Caki2 (cell line): ENCODE results near the gene TBC1D22A. TPM values are rescaled to one million over a fixed set of nuclear protein-coding genes. Genes with fewer than 3 reads are reported as not detected.

ENCODE experiments used
- DNase-seq: peaks from one replicate; pipeline ENCODE4 v3.0.0-alpha.2; 2015; ENCODE audit warnings: low read depth
- in situ Hi-C: cut with HindIII; loops from 2 replicates; pipeline ENCODE4 v1.10.0; 2016; ENCODE audit warnings: low sequenced_read_pairs, low pct_unique_long_range_greater_than_20kb, mixed read lengths
- total RNA-seq: library from RNA; depleted of rRNA; stranded (reverse); fragments of >200 nt; shearing (Covaris generic); gene quantifications from 2 replicates; pipeline ENCODE4 v1.2.3, GENCODE V29; 2014; ENCODE audit warnings: low replicate concordance

TBC1D22A gene
- total RNA-seq, 1 experiment from 2014 or later = 15.0 TPM

DNA sequence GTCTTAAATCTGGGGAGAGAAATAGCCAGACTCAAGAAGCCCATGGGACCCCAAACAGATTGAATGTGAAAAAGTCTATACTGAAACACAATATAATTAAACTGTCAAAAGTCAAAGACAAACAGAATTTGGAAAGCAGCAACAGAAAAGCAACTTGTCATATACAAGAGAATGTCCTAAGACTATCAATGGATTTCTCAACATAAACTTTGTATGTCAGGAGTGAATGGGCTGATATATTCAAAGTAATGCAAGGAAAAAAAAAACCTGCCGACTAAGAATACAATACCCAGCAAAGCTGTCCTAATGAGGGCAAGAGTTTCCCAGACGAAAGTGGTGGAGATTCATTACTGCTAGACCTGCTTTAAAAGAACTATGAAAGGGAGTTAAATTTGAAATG is 73.2 kb downstream of the TBC1D22A start:
- no peak for DNase-seq
- in situ Hi-C loops = no loop called here

DNA sequence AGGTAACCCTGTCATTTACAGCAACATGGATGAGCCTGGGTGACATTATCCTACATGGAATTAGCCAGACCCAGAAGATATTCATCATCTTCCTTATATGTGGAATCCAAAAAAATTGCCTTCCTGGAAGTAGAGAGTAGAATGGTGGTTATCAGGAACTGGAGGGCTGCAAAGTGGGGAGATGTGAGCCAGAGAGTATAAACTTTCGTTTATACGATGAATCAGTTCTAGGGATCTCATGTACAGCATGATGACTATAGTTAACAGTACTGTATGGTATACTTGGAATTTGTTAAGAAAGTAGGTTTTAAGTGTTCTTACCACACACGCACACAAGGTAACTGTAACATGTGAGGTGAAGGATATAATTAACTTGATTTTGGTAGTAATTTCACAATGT is 79.1 kb downstream of the TBC1D22A start:
- in situ Hi-C loops = no loop called here

DNA sequence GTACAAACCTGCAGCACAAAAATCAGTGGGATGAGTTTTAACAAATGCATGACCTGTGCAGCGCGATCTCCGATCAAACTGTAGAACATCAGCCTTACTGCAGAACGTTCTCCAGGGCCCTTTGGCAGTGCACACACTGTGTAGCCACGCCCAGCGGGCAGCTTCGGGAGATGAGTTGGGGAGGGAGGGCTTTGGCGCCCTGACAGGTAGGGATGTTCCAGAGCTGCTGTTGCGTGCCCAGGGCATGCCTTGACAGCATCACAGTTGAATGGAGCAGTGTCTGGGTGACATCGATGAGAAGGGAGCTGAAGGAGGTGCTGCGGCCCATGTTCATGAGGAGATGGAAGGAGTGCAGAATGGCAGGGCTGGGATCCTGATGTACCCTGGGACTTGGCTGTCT is 80.2 kb downstream of the TBC1D22A start:
- in situ Hi-C loops = no loop called here
- DNase-seq = no peak

More for the DNA sequence above, 79.1 kb downstream of the TBC1D22A start:
- DNase-seq = no peak

DNA sequence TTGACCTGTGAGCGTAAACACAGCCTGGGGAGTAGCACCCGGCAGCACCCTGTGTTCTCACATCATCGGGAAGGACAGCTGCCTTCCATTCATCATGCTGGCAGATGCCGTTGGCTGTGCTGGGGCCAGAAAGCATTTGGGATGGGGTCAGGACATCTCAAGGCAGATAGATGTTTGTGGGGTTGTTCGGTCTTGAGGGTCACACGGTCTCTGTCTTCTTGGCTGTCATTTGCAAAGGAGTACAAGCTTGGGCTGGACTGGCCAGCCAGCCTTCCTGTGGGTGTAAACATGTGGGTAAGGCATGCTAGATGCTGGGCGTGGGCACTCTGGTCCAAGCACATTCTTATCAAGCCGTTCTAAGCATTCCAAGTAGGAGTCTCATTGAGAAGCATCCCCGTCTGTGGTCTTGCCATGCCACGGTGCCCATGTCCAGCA is 81.4 kb downstream of the TBC1D22A start:
- in situ Hi-C loops = no loop called here
- no peak for DNase-seq

DNA sequence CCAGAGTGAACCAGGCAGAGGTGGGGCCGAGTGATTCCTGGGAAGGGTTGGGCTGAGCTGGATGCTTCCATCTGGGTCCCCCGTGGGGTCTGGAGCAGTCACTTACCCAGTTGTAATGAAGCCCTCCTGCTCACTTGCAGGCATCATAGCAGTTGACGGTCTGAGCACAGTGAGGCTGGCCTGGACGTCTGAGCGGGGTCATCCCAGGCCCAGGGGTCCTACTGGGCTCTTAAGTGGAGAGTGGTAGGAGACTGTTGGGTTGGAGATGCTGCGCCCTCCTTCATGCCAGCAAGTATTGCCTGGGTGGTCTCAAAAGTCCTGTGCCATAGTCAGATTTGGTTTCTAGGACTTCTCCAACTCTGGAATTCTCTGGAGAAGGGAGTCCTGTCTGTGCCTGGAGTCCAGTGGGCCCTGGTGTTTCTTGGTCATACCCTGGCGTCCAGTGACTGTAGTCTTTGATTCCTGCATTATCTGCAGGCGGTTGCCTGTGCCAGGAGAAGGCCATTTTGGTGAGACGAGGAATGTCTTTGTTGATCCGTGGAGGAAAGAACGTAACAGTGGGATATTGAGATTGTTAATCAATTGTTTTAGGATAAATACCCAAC is 82.3 kb downstream of the TBC1D22A start:
- DNase-seq = no peak
- in situ Hi-C loops = no loop called here

DNA sequence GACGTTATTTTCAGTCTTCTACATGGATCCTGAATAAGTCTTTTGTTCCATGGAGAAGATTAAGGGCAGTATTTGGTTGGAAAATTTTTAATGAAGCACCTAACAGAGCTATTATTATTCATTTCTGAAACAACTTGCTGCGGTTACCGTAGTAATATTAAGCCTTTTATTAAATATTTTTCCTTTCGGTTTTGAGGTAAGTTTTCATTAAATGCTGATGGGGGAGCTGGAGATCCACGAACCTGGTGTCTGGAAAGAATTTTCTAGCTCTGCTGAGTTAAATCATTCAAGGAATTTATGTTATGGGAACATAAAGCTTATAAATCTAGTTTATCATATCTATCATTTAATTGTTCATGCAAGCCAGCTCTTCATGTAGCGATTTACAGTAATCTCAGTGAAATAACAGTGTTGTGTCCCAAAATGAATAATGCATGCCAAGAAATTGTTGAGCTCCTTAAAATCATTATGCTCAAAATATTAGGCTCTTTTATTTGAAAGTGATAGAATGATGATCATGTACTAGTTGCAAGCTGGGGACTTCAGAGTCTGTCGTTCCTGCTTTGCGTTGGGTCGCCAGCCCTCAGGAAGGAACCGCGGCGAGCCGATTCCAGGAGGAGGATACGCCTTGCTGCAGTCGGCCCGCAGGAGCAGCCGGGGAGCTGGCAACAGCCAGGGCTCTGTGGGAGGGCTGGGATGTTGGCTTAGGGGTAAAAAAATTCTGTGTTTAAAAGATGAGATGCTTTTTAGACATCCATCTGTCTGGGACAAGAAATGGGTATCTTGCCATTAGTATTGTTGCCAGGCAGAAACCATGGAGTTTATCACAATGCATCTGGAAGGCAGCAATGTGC is 83.1 kb downstream of the TBC1D22A start:
- DNase-seq = no peak
- in situ Hi-C loops = no loop called here

DNA sequence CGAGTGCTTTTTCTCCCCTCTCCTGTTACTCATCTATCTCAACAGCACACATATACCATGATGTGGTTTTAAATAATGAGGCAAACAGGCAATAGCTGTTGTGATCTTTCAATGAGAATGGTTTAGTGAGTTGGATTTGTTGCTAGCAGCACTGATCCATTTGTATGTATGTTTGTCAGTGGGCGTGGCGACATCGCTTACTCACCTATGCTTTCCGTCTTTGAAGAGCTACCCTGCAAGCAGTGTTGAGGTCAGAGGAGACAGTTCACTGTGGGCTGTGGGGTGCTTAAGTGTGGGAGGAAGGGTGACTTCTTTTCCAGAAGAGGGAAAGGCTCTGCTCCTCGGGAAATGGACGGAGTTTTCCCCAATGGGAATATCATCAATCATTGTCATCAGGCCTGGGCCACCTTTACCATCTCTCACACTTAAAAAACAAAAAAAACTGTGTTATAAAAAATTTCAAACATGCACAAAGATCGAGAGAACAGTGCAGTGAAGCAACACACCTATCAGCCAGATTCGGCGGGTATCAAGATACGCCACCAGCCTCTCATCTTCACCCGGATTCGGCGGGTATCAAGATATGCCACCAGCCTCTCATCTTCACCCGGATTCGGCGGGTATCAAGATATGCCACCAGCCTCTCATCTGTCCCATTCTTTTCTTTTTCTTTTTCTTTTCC is 83.8 kb downstream of the TBC1D22A start:
- no peak for DNase-seq
- in situ Hi-C loops = no loop called here

DNA sequence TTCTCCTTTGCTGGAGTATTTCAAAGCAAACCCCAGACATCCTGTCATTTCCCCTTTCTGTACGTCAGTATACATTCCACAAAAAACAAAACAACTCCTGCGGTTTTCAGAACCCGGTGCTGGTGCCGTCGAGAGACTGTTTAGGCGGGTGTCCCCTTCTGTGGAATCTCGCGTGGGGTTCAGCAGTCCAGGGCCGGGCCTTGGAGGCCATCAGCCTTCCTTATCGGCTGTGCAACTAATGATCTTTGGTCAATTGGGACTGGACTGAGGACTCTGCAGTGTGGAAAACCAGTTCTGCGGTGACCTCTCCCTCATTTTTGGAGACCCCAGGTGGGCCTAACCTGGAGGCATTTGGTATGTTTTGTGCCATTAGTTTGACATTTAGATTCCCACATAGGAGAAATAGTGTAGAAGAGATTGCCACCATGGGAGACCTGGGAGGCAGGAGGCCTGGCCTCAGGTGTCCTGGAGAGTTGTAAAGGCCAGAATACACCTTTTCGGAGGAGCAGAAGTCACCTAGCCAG is 84.4 kb downstream of the TBC1D22A start:
- in situ Hi-C loops = no loop called here
- DNase-seq = no peak

DNA sequence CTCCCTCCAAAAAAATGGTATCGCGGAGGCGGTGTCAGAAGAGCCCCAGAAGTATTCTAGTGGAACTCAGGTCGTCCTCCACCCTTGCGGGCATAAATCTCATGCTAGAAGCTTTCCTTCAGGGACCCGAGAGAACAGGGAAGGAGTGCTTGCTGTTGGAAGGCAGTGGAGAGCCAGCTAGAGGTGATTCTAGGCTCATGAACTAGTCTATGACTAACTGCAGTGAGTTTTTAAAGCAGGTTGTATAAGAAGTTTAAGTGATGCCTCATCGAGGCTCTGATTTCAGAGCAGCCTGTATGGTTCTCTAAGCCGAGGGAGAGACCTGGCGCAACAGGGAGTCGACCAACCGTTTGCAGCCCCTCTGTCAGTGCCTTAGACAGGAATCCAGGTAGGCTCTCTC is 85.7 kb downstream of the TBC1D22A start:
- DNase-seq = no peak
- in situ Hi-C loops = no loop called here

DNA sequence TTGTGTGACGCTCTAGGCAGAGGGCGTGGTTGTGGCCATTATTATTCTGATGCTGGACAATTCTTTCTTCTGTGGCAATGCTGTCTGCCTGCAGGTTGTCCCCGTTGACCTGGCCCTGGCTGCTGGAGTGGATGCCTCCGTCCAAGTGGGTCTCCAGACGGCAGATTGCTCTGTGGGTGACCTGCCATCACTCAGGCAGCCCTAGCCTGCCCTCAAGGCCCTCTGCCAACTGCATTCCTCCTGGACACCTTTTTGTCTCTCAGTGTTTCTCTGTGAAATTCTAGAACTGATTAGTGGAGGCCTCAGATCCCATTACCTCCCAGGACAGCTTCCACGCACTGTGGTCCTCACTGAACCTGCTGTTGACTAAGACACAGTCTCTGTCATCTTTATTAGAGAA is 86.7 kb downstream of the TBC1D22A start:
- no peak for DNase-seq
- in situ Hi-C loops = no loop called here

DNA sequence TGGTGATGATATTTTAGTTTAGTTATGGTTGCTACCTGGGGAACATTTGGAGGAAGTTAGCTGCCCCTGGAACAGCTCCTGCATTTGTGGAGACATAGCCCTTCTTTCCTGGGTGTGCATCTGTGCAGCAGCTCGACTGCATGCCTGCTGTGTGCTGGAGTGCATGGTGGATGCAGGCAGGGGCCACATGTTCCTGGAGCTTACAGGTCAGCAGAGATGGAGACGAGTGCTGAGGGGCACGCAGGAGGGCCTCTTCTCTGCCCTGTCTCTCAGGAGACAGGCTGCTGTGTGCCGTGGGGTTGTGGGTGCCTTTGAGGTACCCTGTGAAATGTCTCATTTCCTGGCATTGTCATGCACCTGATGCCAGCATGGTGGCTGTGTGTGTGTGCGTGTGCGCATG is 87.5 kb downstream of the TBC1D22A start:
- no peak for DNase-seq
- in situ Hi-C loops = no loop called here

DNA sequence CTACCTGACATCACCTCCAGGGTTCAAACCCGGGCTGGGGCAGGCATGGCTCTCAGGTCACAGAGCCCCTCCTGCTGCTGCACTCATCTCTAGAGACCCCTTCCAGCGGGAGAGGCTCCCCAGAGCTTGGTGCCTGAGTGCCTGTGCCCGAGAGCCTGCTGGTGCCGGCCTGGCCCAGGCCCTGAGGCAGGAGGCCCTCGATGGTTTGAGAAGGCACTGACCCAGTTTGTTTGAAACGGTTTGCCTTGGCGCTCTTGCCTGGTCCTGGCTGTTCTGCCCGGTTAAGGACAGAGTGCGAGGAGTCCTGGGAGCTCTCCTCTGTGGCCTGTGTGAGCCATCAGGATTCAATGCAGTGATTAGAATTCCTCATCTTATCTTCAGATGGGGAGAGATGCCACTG is 88.9 kb downstream of the TBC1D22A start:
- in situ Hi-C loops = no loop called here
- no peak for DNase-seq

DNA sequence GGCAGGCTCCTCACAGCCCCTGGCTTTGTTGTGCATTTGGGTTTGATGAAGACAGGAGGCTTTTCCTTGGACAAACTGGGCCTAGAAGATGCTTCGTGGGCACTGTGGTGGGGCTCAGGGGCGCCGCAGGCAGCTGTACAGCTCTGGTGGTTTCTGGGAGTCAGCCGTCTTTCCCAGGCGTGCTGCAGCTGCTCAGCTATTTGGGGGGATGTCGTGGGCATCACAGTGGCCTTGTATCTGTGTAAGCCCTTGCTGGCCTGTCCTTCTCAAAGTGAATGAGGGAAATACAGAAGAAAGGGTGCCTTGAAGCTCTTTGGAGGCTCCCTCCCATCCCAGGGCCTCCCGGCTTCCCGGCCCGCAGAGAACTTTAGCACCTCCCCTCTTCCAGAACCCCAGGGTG is 89.5 kb downstream of the TBC1D22A start:
- in situ Hi-C loops = no loop called here
- DNase-seq = no peak

DNA sequence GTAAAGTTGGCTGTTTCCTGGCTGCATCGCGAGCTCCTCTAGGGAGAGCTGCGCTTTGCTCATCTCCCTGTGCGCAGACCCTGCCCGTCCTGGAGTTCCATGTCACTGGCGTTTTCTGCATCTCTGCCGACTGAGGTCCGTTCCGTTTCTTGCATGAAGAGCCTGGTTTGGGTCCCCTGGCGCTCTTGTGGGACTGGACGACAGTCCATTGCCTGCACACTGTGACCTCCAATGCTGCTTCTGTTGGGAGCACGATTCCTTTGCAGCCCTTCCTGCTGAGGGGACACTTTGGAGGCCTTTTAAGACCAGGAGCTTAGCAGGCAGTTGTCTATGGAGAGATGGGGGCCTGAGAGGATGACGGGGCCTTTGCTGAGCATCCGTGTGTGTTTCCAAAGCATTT is 90.3 kb downstream of the TBC1D22A start:
- in situ Hi-C loops = no loop called here
- DNase-seq = no peak

DNA sequence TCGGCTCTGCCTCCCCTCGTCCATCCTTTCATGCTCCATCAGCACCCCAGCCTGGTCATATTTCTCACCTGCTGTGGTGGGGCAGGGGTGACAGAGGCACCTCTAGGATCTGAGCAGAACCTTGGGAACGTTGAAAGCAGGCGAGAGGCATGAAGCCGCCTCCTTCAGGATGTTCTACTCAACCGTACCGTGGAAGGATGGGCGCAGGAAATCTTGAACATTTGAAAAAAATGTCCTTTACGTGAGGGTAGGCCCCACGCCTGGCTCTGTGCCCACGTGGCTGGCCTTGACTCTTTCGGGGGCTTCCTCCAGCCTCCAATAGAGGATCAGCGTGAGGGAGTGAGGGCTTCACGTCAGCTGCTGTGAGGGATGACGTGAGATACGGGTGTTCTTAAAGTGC is 90.7 kb downstream of the TBC1D22A start:
- no peak for DNase-seq
- in situ Hi-C loops = no loop called here

DNA sequence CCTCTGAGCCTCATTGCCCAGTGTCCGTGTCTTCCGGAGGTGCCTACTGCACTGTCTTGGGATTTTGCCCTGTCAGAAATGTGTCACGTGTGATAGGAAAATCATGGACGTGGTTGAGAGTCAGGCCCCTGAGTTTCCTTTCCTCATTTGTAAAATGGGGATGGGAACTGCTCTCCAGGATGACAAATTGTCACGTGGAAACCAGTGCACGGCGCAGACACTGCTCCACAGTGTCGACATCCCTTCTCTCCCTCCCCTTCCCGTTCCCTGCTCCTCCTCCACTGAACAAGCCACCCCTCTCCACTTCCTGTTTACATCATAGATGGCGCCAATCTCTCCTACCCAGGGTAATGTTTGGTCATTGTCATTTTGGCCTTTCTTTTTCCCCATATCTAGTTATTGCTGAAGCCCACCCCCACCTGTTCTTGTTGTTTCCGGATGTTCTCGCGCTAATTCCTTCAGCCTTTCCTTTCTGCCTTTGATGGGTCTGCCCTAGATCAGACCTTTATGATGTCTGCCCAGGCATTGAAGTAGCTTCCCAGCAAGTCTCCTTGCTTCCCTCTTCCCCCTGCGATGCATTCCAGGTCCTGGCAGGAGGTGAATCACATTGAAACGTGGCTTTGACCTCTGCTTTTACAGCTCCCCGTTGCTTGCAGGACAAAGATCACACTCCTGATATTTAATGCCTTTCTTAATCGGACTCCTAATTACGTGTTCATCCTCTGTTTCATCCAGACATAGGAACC is 91.8 kb downstream of the TBC1D22A start:
- in situ Hi-C loops = no loop called here
- no peak for DNase-seq

DNA sequence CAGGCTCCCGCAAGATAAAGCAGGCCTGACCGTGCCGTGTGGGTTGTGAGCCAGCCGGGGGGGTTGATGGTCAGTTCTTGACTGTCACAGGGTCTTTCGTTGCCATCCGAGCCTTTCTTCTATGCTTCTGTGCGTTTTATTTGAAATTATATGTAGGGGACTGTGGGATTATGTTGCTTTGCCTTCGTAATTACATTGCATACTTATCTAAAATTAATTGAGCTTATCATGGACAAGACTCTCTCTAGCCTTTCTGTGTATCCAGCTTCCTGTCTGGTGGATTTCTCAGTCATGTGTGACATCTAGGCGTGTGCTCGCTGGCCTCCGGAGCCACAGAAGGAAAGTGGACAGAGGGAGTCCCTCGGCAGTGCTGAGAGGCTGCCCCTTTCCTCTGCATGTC is 93.2 kb downstream of the TBC1D22A start:
- in situ Hi-C loops = no loop called here

DNA sequence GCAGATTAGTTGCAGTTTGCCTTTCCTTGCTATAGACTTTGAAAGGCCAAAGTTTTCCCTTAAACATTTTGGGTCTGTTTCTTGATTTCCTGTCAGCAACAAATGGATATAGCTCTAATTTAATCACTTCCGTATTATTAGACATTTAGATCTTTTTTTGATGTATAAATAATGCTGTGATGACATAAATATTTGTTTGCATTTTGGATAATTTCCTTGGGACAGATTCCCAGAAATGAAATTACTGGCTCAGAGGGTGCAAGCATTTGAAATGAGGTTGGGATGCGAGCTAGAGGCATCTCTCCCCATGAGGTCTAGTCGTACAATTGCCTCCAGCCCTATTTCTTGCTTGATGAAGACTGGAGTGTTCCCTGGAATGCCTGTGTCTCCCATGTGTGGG is 94.2 kb downstream of the TBC1D22A start:
- in situ Hi-C loops = no loop called here
- DNase-seq = no peak

More for the DNA sequence above, 93.2 kb downstream of the TBC1D22A start:
- DNase-seq = no peak
